HEK293 (cell line): Measurements from ENCODE around the gene PGGHG.

Source experiments
- ZNF292 ChIP-seq: fragments of 450-650 bp; formaldehyde crosslinking; IDR thresholded peaks from 2 replicates; pipeline ENCODE4 v1.5.1; 2016; ENCODE audit warnings: low read depth, missing biosample characterization, missing genetic modification characterization, borderline replicate concordance
- TF ChIP-seq, protein P1 (sequence below): fragments of 450-650 bp; formaldehyde crosslinking; IDR thresholded peaks from 2 replicates; pipeline ENCODE4 v1.5.1; 2016; ENCODE audit warnings: missing biosample characterization, missing genetic modification characterization

GRCh38 chr11:329886-330253, 40.9 kb downstream of the PGGHG start:
- TF ChIP-seq, protein P1, sequence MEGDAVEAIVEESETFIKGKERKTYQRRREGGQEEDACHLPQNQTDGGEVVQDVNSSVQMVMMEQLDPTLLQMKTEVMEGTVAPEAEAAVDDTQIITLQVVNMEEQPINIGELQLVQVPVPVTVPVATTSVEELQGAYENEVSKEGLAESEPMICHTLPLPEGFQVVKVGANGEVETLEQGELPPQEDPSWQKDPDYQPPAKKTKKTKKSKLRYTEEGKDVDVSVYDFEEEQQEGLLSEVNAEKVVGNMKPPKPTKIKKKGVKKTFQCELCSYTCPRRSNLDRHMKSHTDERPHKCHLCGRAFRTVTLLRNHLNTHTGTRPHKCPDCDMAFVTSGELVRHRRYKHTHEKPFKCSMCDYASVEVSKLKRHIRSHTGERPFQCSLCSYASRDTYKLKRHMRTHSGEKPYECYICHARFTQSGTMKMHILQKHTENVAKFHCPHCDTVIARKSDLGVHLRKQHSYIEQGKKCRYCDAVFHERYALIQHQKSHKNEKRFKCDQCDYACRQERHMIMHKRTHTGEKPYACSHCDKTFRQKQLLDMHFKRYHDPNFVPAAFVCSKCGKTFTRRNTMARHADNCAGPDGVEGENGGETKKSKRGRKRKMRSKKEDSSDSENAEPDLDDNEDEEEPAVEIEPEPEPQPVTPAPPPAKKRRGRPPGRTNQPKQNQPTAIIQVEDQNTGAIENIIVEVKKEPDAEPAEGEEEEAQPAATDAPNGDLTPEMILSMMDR (tag by site-specific recombination) = no peak
- no peak for TF ChIP-seq ZNF292 (tag by site-specific recombination)
